Measurements from ENCODE around the gene LSM10.

Gene LSM10

GRCh38 chr1:36408479-36408878 lies 10.8 kb upstream of the LSM10 start:
- no peak for DNase-seq (ENCODE audit: low spot score)

- no peak for DNase-seq (ENCODE audit: low spot score)
These were observed 8.7 kb upstream of the LSM10 start for GRCh38 chr1:36406440-36406839.

GRCh38 chr1:36402504-36402890 lies 4.8 kb upstream of the LSM10 start:
- DNase-seq (ENCODE audit: low spot score) = no peak

GRCh38 chr1:36401602-36402503 lies 4.1 kb upstream of the LSM10 start:
- DNase-seq (ENCODE audit: low spot score) = no peak

GRCh38 chr1:36400825-36401601 lies 3.3 kb upstream of the LSM10 start:
- no peak for DNase-seq (ENCODE audit: low spot score)

- DNase-seq (ENCODE audit: low spot score) = no peak
These were observed 2.8 kb upstream of the LSM10 start for GRCh38 chr1:36400514-36400824.

GRCh38 chr1:36398370-36398977 lies 766 bp upstream of the LSM10 start:
- DNase-seq (ENCODE audit: low spot score) = no peak

GRCh38 chr1:36397083-36397377 lies 678 bp downstream of the LSM10 start:
- DNase-seq (ENCODE audit: low spot score) = no peak

GRCh38 chr1:36396359-36396758 lies 1.3 kb downstream of the LSM10 start:
- no peak for DNase-seq (ENCODE audit: low spot score)

GRCh38 chr1:36393686-36394085 lies 4.0 kb downstream of the LSM10 start:
- no peak for DNase-seq (ENCODE audit: low spot score)

GRCh38 chr1:36392836-36393235 lies 4.9 kb downstream of the LSM10 start:
- no peak for DNase-seq (ENCODE audit: low spot score)

- DNase-seq (ENCODE audit: low spot score) = no peak
These were observed 6.4 kb downstream of the LSM10 start for GRCh38 chr1:36391271-36391670.

- no peak for DNase-seq (ENCODE audit: low spot score)
These were observed 7.3 kb downstream of the LSM10 start for GRCh38 chr1:36390411-36390810.

- DNase-seq (ENCODE audit: low spot score) = no peak
These were observed 7.7 kb downstream of the LSM10 start for GRCh38 chr1:36389999-36390398.

- DNase-seq (ENCODE audit: low spot score) = no peak
These were observed 8.4 kb downstream of the LSM10 start for GRCh38 chr1:36389261-36389660.

- no peak for DNase-seq (ENCODE audit: low spot score)
These were observed 10.4 kb downstream of the LSM10 start for GRCh38 chr1:36387141-36387949.

- peak; percentile 98 for DNase-seq (ENCODE audit: low spot score)
These were observed 11.2 kb downstream of the LSM10 start for GRCh38 chr1:36386265-36387140.

- peak; percentile 99 for DNase-seq (ENCODE audit: low spot score)
These were observed 12.1 kb downstream of the LSM10 start, which contains the start of gene STK40 for GRCh38 chr1:36385410-36386264. TSS of gene STK40 (minus strand) at chr1:36385924. CDS start at chr1:36361332, 24,592 bp downstream.

GRCh38 chr1:36384542-36385409 lies 12.9 kb downstream of the LSM10 start:
- no peak for DNase-seq (ENCODE audit: low spot score)

Measured in kidney capillary endothelial cell (primary cell).